HepG2 (cell line): ENCODE results near the gene APOD. TPM values are rescaled to one million over a fixed set of nuclear protein-coding genes. Genes with fewer than 3 reads are reported as not detected.

Source experiments
- ARNTL ChIP-seq: sonication (generic); formaldehyde crosslinking; IDR thresholded peaks from 2 replicates; pipeline ENCODE4 v1.4.0; 2020; ENCODE audit warnings: mild to moderate bottlenecking, missing genetic modification reagents
- ISL2 ChIP-seq: sonication (generic); formaldehyde crosslinking; IDR thresholded peaks from 2 replicates; pipeline ENCODE4 v1.5.0; 2020; ENCODE audit warnings: missing genetic modification reagents
- U2AF2 ChIP-seq: fragments of 200-400 bp; formaldehyde crosslinking; IDR thresholded peaks from 2 replicates; pipeline ENCODE4 v1.6.1; 2017; ENCODE audit warnings: low read depth, mild to moderate bottlenecking, low read length
- ZBTB20 ChIP-seq: sonication (generic); formaldehyde crosslinking; IDR thresholded peaks from 2 replicates; pipeline ENCODE4 v1.8.1; 2023; ENCODE audit warnings: missing genetic modification reagents, low read depth, mild to moderate bottlenecking, borderline replicate concordance
- ZNF367 ChIP-seq: sonication (generic); formaldehyde crosslinking; IDR thresholded peaks from 2 replicates; pipeline ENCODE4 v1.4.0; 2020; ENCODE audit warnings: missing genetic modification reagents, borderline replicate concordance
- ZNF761 ChIP-seq: sonication (generic); formaldehyde crosslinking; conservative IDR thresholded peaks from 2 replicates; pipeline ENCODE4 v1.4.0; 2020; ENCODE audit warnings: mild to moderate bottlenecking, missing genetic modification reagents
- polyA plus RNA-seq, 8 experiments: library from polyadenylated mRNA; depleted of rRNA in 3 of 8; stranded (reverse) in 7 of 8; unstranded in 1 of 8; fragments of >200 nt; fragmentation: Illumina TruSeq in 4 of 8; extraction: Trizol in 4 of 8; gene quantifications; 2 replicates each; pipeline versions ENCODE4 v1.2.1 to v1.2.3, GENCODE V29; 2011 to 2016; ENCODE audit warnings: low read depth in 4 of 8, missing spikeins in 1 of 8, mixed read lengths in 1 of 8; ENCODE audit not compliant: insufficient read depth in 1 of 8
- total RNA-seq, 5 experiments: library from RNA; depleted of rRNA; stranded (reverse); fragments of >200 nt; fragmentation: Illumina TruSeq; extraction: Trizol; gene quantifications; 2 replicates each; pipeline ENCODE4 v1.2.3, GENCODE V29; 2016; ENCODE audit warnings: low read depth in 1 of 5
- TF ChIP-seq, protein P1 (sequence below): sonication (generic); formaldehyde crosslinking; IDR thresholded peaks from one replicate; pipeline ENCODE4 v1.5.1; 2020; ENCODE audit warnings: mild to moderate bottlenecking, missing genetic modification reagents; ENCODE audit errors: not compliant biosample characterization
- TF ChIP-seq, protein P2 (sequence below): IDR thresholded peaks from 2 replicates; pipeline ENCODE4 v1.6.1; 2012; ENCODE audit warnings: low read depth, low read length, improper control_type of control experiment
- TF ChIP-seq, protein P3 (sequence below): sonication (generic); formaldehyde crosslinking; IDR thresholded peaks from 2 replicates; pipeline ENCODE4 v1.5.0; 2020; ENCODE audit warnings: missing genetic modification reagents
- TF ChIP-seq, protein P4 (sequence below): sonication (generic); formaldehyde crosslinking; IDR thresholded peaks from 2 replicates; pipeline ENCODE4 v1.4.0; 2020; ENCODE audit warnings: missing genetic modification reagents, borderline replicate concordance

Gene APOD
- total and polyA plus RNA-seq, 2 of the 13 experiments (the other 11 are each of a cell fraction or from before 2014, with no cell fraction given) = not detected

DNA sequence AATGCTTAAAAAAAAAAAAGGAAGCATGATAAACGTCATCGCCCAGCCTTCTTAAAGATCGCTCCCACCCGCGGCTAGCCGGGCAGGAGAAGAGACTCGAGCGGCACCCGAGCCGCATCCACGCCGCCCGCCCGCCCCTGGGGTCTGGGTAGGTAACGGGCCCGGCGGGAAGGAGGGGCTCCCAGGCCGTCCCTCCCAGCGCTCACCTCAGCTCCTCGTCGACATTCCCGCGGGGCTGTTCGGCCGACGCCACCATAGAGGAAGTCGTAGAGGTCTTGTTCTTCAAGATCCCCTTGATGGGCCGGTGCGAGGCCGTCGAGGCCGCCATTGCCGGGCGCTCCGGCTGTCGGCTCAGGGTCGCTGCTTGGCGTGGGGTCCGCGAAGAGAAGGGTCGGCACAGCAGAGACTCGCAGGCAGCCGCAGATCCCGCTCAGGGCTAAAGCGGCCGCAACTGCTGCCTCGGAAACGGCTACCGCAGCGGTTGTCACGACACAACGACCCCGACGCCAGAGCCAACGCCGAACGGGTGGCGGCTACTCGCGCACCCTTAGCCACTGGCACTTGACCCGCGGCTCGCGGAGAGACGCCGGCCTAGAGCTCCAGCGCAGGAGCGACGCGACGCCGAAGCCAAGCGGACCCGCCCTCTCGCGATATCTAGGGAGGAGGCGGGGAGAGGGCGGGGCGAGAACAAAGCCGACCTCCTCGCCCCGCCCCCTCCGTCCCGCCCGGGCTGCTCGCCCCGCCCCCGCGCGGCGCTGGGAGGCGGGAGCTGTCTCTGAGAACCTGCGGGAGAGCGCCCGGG, 40.8 kb downstream of the APOD start, which contains the start of gene PPP1R2 (continued):
- TF ChIP-seq, protein P1, sequence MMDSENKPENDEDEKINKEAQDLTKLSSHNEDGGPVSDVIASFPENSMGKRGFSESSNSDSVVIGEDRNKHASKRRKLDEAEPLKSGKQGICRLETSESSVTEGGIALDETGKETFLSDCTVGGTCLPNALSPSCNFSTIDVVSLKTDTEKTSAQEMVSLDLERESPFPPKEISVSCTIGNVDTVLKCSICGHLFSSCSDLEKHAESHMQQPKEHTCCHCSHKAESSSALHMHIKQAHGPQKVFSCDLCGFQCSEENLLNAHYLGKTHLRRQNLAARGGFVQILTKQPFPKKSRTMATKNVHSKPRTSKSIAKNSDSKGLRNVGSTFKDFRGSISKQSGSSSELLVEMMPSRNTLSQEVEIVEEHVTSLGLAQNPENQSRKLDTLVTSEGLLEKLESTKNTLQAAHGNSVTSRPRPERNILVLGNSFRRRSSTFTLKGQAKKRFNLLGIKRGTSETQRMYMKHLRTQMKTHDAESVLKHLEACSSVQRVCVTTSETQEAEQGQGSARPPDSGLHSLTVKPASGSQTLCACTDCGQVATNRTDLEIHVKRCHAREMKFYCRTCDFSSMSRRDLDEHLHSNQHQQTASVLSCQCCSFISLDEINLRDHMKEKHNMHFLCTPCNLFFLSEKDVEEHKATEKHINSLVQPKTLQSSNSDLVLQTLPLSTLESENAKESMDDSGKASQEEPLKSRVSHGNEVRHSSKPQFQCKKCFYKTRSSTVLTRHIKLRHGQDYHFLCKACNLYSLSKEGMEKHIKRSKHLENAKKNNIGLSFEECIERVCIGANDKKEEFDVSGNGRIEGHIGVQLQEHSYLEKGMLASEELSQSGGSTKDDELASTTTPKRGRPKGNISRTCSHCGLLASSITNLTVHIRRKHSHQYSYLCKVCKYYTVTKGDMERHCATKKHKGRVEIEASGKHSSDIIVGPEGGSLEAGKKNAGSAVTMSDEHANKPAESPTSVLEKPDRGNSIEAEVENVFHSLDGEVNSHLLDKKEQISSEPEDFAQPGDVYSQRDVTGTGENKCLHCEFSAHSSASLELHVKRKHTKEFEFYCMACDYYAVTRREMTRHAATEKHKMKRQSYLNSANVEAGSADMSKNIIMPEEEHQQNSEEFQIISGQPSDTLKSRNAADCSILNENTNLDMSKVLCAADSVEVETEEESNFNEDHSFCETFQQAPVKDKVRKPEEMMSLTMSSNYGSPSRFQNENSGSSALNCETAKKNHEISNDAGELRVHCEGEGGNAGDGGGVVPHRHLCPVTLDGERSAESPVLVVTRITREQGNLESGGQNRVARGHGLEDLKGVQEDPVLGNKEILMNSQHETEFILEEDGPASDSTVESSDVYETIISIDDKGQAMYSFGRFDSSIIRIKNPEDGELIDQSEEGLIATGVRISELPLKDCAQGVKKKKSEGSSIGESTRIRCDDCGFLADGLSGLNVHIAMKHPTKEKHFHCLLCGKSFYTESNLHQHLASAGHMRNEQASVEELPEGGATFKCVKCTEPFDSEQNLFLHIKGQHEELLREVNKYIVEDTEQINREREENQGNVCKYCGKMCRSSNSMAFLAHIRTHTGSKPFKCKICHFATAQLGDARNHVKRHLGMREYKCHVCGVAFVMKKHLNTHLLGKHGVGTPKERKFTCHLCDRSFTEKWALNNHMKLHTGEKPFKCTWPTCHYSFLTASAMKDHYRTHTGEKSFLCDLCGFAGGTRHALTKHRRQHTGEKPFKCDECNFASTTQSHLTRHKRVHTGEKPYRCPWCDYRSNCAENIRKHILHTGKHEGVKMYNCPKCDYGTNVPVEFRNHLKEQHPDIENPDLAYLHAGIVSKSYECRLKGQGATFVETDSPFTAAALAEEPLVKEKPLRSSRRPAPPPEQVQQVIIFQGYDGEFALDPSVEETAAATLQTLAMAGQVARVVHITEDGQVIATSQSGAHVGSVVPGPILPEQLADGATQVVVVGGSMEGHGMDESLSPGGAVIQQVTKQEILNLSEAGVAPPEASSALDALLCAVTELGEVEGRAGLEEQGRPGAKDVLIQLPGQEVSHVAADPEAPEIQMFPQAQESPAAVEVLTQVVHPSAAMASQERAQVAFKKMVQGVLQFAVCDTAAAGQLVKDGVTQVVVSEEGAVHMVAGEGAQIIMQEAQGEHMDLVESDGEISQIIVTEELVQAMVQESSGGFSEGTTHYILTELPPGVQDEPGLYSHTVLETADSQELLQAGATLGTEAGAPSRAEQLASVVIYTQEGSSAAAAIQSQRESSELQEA (CRISPR knock-in tag) = no peak
- TF ChIP-seq U2AF2 (no peak), ARNTL (CRISPR knock-in tag) (no peak), ISL2 (CRISPR knock-in tag) (no peak; the same call in none of the 2 replicates), ZNF367 (CRISPR knock-in tag) (0 out of 2 replicates have a peak, but pooled peaks have one; percentile 78), ZNF761 (CRISPR knock-in tag) (0 out of 2 replicates have a peak, but pooled peaks have one; percentile 26), ZBTB20 (no peak; the same call in 1 of the 2 replicates)
- TF ChIP-seq, protein P2, sequence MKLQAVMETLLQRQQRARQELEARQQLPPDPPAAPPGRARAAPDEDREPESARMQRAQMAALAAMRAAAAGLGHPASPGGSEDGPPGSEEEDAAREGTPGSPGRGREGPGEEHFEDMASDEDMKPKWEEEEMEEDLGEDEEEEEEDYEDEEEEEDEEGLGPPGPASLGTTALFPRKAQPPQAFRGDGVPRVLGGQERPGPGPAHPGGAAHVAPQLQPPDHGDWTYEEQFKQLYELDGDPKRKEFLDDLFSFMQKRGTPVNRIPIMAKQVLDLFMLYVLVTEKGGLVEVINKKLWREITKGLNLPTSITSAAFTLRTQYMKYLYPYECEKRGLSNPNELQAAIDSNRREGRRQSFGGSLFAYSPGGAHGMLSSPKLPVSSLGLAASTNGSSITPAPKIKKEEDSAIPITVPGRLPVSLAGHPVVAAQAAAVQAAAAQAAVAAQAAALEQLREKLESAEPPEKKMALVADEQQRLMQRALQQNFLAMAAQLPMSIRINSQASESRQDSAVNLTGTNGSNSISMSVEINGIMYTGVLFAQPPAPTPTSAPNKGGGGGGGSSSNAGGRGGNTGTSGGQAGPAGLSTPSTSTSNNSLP = no peak
- TF ChIP-seq, protein P3, sequence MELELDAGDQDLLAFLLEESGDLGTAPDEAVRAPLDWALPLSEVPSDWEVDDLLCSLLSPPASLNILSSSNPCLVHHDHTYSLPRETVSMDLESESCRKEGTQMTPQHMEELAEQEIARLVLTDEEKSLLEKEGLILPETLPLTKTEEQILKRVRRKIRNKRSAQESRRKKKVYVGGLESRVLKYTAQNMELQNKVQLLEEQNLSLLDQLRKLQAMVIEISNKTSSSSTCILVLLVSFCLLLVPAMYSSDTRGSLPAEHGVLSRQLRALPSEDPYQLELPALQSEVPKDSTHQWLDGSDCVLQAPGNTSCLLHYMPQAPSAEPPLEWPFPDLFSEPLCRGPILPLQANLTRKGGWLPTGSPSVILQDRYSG = 0 out of 2 replicates have a peak, but pooled peaks have one; percentile 29
- TF ChIP-seq, protein P4, sequence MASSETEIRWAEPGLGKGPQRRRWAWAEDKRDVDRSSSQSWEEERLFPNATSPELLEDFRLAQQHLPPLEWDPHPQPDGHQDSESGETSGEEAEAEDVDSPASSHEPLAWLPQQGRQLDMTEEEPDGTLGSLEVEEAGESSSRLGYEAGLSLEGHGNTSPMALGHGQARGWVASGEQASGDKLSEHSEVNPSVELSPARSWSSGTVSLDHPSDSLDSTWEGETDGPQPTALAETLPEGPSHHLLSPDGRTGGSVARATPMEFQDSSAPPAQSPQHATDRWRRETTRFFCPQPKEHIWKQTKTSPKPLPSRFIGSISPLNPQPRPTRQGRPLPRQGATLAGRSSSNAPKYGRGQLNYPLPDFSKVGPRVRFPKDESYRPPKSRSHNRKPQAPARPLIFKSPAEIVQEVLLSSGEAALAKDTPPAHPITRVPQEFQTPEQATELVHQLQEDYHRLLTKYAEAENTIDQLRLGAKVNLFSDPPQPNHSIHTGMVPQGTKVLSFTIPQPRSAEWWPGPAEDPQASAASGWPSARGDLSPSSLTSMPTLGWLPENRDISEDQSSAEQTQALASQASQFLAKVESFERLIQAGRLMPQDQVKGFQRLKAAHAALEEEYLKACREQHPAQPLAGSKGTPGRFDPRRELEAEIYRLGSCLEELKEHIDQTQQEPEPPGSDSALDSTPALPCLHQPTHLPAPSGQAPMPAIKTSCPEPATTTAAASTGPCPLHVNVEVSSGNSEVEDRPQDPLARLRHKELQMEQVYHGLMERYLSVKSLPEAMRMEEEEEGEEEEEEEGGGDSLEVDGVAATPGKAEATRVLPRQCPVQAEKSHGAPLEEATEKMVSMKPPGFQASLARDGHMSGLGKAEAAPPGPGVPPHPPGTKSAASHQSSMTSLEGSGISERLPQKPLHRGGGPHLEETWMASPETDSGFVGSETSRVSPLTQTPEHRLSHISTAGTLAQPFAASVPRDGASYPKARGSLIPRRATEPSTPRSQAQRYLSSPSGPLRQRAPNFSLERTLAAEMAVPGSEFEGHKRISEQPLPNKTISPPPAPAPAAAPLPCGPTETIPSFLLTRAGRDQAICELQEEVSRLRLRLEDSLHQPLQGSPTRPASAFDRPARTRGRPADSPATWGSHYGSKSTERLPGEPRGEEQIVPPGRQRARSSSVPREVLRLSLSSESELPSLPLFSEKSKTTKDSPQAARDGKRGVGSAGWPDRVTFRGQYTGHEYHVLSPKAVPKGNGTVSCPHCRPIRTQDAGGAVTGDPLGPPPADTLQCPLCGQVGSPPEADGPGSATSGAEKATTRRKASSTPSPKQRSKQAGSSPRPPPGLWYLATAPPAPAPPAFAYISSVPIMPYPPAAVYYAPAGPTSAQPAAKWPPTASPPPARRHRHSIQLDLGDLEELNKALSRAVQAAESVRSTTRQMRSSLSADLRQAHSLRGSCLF (CRISPR knock-in tag) = 0 out of 2 replicates have a peak, but pooled peaks have one; percentile 63
